BE2C (cell line): ENCODE data around the gene SERTAD4.

Experiments
- DNase-seq: peaks from one replicate; pipeline ENCODE4 v3.0.0-alpha.2; 2020
- H3K27me3 ChIP-seq: fragments of 250-450 bp; sonication (Bioruptor Pico); 2 replicates; pipeline ENCODE4 v1.5.1; 2020; ENCODE audit warnings: mild to moderate bottlenecking
- H3K36me3 ChIP-seq: fragments of 250-450 bp; sonication (Bioruptor Pico); 2 replicates; pipeline ENCODE4 v1.5.1; 2020; ENCODE audit warnings: mild to moderate bottlenecking
- H3K4me1 ChIP-seq: fragments of 250-450 bp; sonication (Bioruptor Pico); 2 replicates; pipeline ENCODE4 v1.5.1; 2020
- H3K4me3 ChIP-seq: 2 replicates; pipeline ENCODE4 v1.5.1; 2011; ENCODE audit warnings: low read depth, low read length
- H3K9me3 ChIP-seq: fragments of 250-450 bp; sonication (Bioruptor Pico); 2 replicates; pipeline ENCODE4 v1.5.1; 2020
- TF ChIP-seq, protein P1 (sequence below): IDR thresholded peaks from 2 replicates; pipeline ENCODE4 v1.5.1; 2012; ENCODE audit warnings: mild to moderate bottlenecking, low read depth, low read length

Gene SERTAD4

GRCh38 chr1:210251680-210252490 is 19.3 kb downstream of the SERTAD4 start:
- TF ChIP-seq, protein P1, sequence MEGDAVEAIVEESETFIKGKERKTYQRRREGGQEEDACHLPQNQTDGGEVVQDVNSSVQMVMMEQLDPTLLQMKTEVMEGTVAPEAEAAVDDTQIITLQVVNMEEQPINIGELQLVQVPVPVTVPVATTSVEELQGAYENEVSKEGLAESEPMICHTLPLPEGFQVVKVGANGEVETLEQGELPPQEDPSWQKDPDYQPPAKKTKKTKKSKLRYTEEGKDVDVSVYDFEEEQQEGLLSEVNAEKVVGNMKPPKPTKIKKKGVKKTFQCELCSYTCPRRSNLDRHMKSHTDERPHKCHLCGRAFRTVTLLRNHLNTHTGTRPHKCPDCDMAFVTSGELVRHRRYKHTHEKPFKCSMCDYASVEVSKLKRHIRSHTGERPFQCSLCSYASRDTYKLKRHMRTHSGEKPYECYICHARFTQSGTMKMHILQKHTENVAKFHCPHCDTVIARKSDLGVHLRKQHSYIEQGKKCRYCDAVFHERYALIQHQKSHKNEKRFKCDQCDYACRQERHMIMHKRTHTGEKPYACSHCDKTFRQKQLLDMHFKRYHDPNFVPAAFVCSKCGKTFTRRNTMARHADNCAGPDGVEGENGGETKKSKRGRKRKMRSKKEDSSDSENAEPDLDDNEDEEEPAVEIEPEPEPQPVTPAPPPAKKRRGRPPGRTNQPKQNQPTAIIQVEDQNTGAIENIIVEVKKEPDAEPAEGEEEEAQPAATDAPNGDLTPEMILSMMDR = no peak
- H3K4me1 ChIP-seq = peaks cover 7% of the 10 kb centered on the region; the same call in 1 of the 2 replicates
- H3K4me3 ChIP-seq = peak overlapping the region; percentile 69
- no peak for DNase-seq
- no peaks in the 10 kb centered on the region for H3K27me3 ChIP-seq
- H3K36me3 ChIP-seq = no peaks in the 10 kb centered on the region
- no peaks in the 10 kb centered on the region for H3K9me3 ChIP-seq

- H3K36me3 ChIP-seq = no peaks in the 10 kb centered on the region
- no peaks in the 10 kb centered on the region for H3K27me3 ChIP-seq
- H3K9me3 ChIP-seq = no peaks in the 10 kb centered on the region
- peak overlapping the region; percentile 69 for H3K4me3 ChIP-seq
- TF ChIP-seq, protein P1 = no peak
- peak; percentile 43 for DNase-seq
- H3K4me1 ChIP-seq = peaks cover 7% of the 10 kb centered on the region; the same call in 1 of the 2 replicates
Measured at GRCh38 chr1:210252621-210253051, 20.0 kb downstream of the SERTAD4 start.

DNA sequence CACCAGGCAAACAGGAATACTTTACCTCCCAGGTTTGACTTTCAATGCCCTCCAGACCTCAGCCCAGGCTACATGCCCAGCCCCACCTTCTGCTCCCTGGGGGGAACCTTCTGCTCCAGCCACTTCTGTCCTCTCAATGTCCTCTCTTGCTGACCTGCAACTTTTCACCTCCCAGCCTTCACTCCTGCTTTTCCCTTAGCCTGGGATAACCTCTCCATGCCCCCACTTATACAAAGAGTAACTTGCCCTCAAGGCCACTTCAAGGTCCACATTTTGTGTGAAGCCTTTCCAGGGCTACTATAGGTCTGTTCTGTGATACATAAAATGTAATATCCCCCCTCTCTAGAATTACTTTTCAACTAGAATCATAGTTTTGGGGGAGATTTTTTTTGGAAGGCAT is 21.7 kb downstream of the SERTAD4 start:
- DNase-seq = no peak
- H3K36me3 ChIP-seq = no peaks in the 10 kb centered on the region
- H3K4me1 ChIP-seq = peaks cover 7% of the 10 kb centered on the region; the same call in 1 of the 2 replicates
- no peaks in the 10 kb centered on the region for H3K27me3 ChIP-seq
- H3K9me3 ChIP-seq = no peaks in the 10 kb centered on the region
- TF ChIP-seq, protein P1 = no peak
- H3K4me3 ChIP-seq = no peak overlapping the region

GRCh38 chr1:210257698-210258529 is 25.3 kb downstream of the SERTAD4 start:
- no peaks in the 10 kb centered on the region for H3K9me3 ChIP-seq
- no peaks in the 10 kb centered on the region for H3K27me3 ChIP-seq
- H3K4me3 ChIP-seq = no peak overlapping the region
- H3K36me3 ChIP-seq = no peaks in the 10 kb centered on the region
- peak; percentile 55 for DNase-seq
- H3K4me1 ChIP-seq = no peaks in the 10 kb centered on the region; the same call in 1 of the 2 replicates
- TF ChIP-seq, protein P1 = peak; percentile 41

DNA sequence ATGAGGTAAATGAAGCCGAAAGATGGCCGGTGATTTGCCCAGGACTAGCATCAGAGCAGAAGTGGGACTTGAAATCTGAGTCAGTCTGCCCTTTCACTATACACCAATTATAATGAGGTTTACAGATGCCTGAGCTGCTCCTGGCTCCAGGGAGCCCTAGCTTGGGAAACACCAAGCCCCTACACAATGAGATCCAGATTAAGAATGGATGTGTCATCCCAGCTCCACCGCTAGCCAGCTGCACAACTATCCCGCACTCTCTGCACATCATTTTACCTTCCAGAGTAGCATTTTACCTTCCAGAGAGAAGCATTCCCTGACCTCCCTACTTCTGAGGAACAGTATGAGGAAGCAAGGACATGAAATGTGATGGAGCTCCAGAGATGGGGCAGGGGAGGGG is 27.0 kb downstream of the SERTAD4 start:
- Histone ChIP-seq H3K4me1 (no peaks in the 10 kb centered on the region; the same call in 1 of the 2 replicates), H3K27me3 (no peaks in the 10 kb centered on the region), H3K36me3 (no peaks in the 10 kb centered on the region), H3K9me3 (no peaks in the 10 kb centered on the region), H3K4me3 (no peak overlapping the region)
- TF ChIP-seq, protein P1 = no peak
- DNase-seq = no peak
